ENCODE measurements around the gene CLTB.

The CLTB gene

GRCh38 chr5:176350416-176350815, 65.9 kb downstream of the CLTB start:
- ATAC-seq (replicated peaks) (no peak), DNase-seq (no peak)
- peaks cover 19 to 22% of the 10 kb centered on the region in 2 donors for H3K4me1 Mint-ChIP-seq
- peaks cover 40 to 53% of the 10 kb centered on the region in 2 donors for H3K36me3 Mint-ChIP-seq
- no peaks in the 10 kb centered on the region for H3K9me3 Mint-ChIP-seq
- no peaks in the 10 kb centered on the region for H3K27me3 Mint-ChIP-seq
- H3K4me3 Mint-ChIP-seq: no peak overlapping the region
- no peak overlapping the region for H3K27ac Mint-ChIP-seq

- no peaks in the 10 kb centered on the region for H3K27me3 Mint-ChIP-seq
- peaks cover 16 to 31% of the 10 kb centered on the region in 2 donors for H3K36me3 Mint-ChIP-seq
- no peaks in the 10 kb centered on the region for H3K9me3 Mint-ChIP-seq
- H3K4me1 Mint-ChIP-seq: no peaks in the 10 kb centered on the region
- no peak overlapping the region for H3K27ac Mint-ChIP-seq
- no peak overlapping the region for H3K4me3 Mint-ChIP-seq
- DNase-seq: no peak
- ATAC-seq (replicated peaks): no peak
Observed at GRCh38 chr5:176342766-176343458, 73.4 kb downstream of the CLTB start.

All from stimulated activated naive B cell treated with anti-CD40 and anti-IgM and Interleukin-4, amounts not matched to agents 10 μg/mL and 1 μg/mL and 100 μg/mL, for 72 hours (primary cell).